Liver (tissue), 9 donors: ENCODE measurements around the gene USP6NL. TPM values are rescaled to one million over a fixed set of nuclear protein-coding genes. Genes with fewer than 3 reads are reported as not detected.

Source experiments
- DNase-seq: peaks from one replicate; pipeline ENCODE4 v3.0.0-alpha.2; 2017; ENCODE audit warnings: low spot score
- H3K27ac ChIP-seq, 2 donors: one replicate each; pipeline ENCODE4 v1.7.0; 2013; ENCODE audit warnings: inconsistent platforms in 2 of 2, low read length in 2 of 2, control low read depth in 1 of 2, low read depth in 1 of 2, mild to moderate bottlenecking in 1 of 2
- H3K27me3 ChIP-seq, 4 donors: one replicate each; pipeline versions ENCODE4 v1.6.1 to v1.7.0; 2013; ENCODE audit warnings: low read length in 3 of 4, inconsistent platforms in 1 of 4, mild to moderate bottlenecking in 1 of 4, moderate library complexity in 1 of 4; ENCODE audit not compliant: control insufficient read depth in 4 of 4, insufficient read depth in 4 of 4
- H3K36me3 ChIP-seq, 4 donors: one replicate each; pipeline versions ENCODE4 v1.6.1 to v1.7.0; 2013; ENCODE audit warnings: low read length in 3 of 4, mild to moderate bottlenecking in 3 of 4, low read depth in 1 of 4, moderate library complexity in 1 of 4; ENCODE audit not compliant: control insufficient read depth in 4 of 4, insufficient read depth in 3 of 4
- H3K4me1 ChIP-seq, 4 donors: one replicate each; pipeline versions ENCODE4 v1.6.1 to v1.7.0; 2013; ENCODE audit warnings: low read length in 3 of 4, mild to moderate bottlenecking in 3 of 4, moderate library complexity in 1 of 4; ENCODE audit not compliant: control insufficient read depth in 4 of 4, insufficient read depth in 4 of 4
- H3K4me3 ChIP-seq, 3 donors: one replicate each; pipeline versions ENCODE4 v1.6.1 to v1.7.0; 2013; ENCODE audit warnings: low read length in 3 of 3, control low read depth in 1 of 3, low read depth in 1 of 3, mild to moderate bottlenecking in 1 of 3
- H3K9ac ChIP-seq, 2 donors: one replicate each; pipeline ENCODE4 v1.7.0; 2013; ENCODE audit warnings: low read length in 2 of 2, mild to moderate bottlenecking in 2 of 2, moderate library complexity in 2 of 2, control low read depth in 1 of 2, low read depth in 1 of 2
- H3K9me3 ChIP-seq, 4 donors: one replicate each; pipeline versions ENCODE4 v1.6.1 to v1.7.0; 2013; ENCODE audit warnings: low read length in 3 of 4; ENCODE audit not compliant: control insufficient read depth in 4 of 4
- ATF3 ChIP-seq: IDR thresholded peaks from 2 replicates; pipeline ENCODE4 v1.6.1; 2016; ENCODE audit warnings: antibody characterized with exemption
- EGR1 ChIP-seq, 2 donors: IDR thresholded peaks; 2 replicates each; pipeline ENCODE4 v1.6.1; 2016 to 2018; ENCODE audit warnings: antibody characterized with exemption in 2 of 2, low read depth in 2 of 2
- FOXA1 ChIP-seq: IDR thresholded peaks from 2 replicates; pipeline ENCODE4 v1.6.1; 2016; ENCODE audit warnings: antibody characterized with exemption
- FOXA2 ChIP-seq: IDR thresholded peaks from 2 replicates; pipeline ENCODE4 v1.6.1; 2016; ENCODE audit warnings: antibody characterized with exemption
- GABPA ChIP-seq, 2 donors: IDR thresholded peaks in 1 of 2; conservative IDR thresholded peaks in 1 of 2; 2 replicates each; pipeline ENCODE4 v1.6.1; 2016; ENCODE audit warnings: antibody characterized with exemption in 2 of 2, mild to moderate bottlenecking in 1 of 2, moderate library complexity in 1 of 2
- HNF4A ChIP-seq, 2 donors: conservative IDR thresholded peaks; 2 replicates each; pipeline ENCODE4 v1.6.1; 2016; ENCODE audit warnings: antibody characterized with exemption in 2 of 2, mild to moderate bottlenecking in 2 of 2
- HNF4G ChIP-seq: IDR thresholded peaks from 2 replicates; pipeline ENCODE4 v1.6.1; 2016; ENCODE audit warnings: antibody characterized with exemption
- JUND ChIP-seq, 2 donors: IDR thresholded peaks; 2 replicates each; pipeline ENCODE4 v1.6.1; 2016; ENCODE audit warnings: antibody characterized with exemption in 2 of 2
- MAX ChIP-seq: IDR thresholded peaks from 2 replicates; pipeline ENCODE4 v1.6.1; 2016; ENCODE audit warnings: antibody characterized with exemption
- NR2F2 ChIP-seq: IDR thresholded peaks from 2 replicates; pipeline ENCODE4 v1.6.1; 2016; ENCODE audit warnings: antibody characterized with exemption
- RAD21 ChIP-seq, 2 donors: IDR thresholded peaks; 2 replicates each; pipeline ENCODE4 v1.6.1; 2016; ENCODE audit warnings: antibody characterized with exemption in 2 of 2, mild to moderate bottlenecking in 2 of 2
- RXRA ChIP-seq, 2 donors: IDR thresholded peaks; 2 replicates each; pipeline ENCODE4 v1.6.1; 2017 to 2018; ENCODE audit warnings: antibody characterized with exemption in 2 of 2, mild to moderate bottlenecking in 1 of 2
- SP1 ChIP-seq: IDR thresholded peaks from 2 replicates; pipeline ENCODE4 v1.6.1; 2018; ENCODE audit warnings: antibody characterized with exemption, mild to moderate bottlenecking
- TAF1 ChIP-seq: conservative IDR thresholded peaks from 2 replicates; pipeline ENCODE4 v1.6.1; 2016; ENCODE audit warnings: antibody characterized with exemption, mild to moderate bottlenecking
- YY1 ChIP-seq: IDR thresholded peaks from 2 replicates; pipeline ENCODE4 v1.6.1; 2016; ENCODE audit warnings: antibody characterized with exemption, mild to moderate bottlenecking
- ZBTB33 ChIP-seq: IDR thresholded peaks from 2 replicates; pipeline ENCODE4 v1.6.1; 2016; ENCODE audit warnings: antibody characterized with exemption
- WGBS: extraction: QIAGEN DNeasy Blood & Tissue Kit; methylation state at CpG from one replicate; pipeline ENCODE4 v1.1.7; 2013; 5-methylcytosine and 5-hydroxymethylcytosine counted together
- polyA plus RNA-seq, 2 donors: library from polyadenylated mRNA; stranded (reverse) in 1 of 2; unstranded in 1 of 2; fragments of 200-250 nt in 1 of 2; fragments of >200 nt in 1 of 2; fragmentation: Nextera tagmentation in 1 of 2; extraction: Ambion mirVana in 1 of 2; gene quantifications; one replicate each; pipeline versions ENCODE4 v1.2.1 to v1.2.3, GENCODE V29; 2013 to 2015
- total RNA-seq, 2 donors: library from RNA; depleted of rRNA; stranded (reverse); fragments of >200 nt; gene quantifications; one replicate each; pipeline ENCODE4 v1.2.3, GENCODE V29; 2014
- TF ChIP-seq, protein P1 (sequence below): IDR thresholded peaks from 2 replicates; pipeline ENCODE4 v1.6.1; 2016; ENCODE audit warnings: antibody characterized with exemption, mild to moderate bottlenecking
- TF ChIP-seq, protein P2 (sequence below): fragments of 150-350 bp; IDR thresholded peaks from 2 replicates; pipeline ENCODE4 v1.5.1; 2017; ENCODE audit warnings: improper control_type of control experiment, low read depth, low read length; ENCODE audit not compliant: missing input control
- donor health status: healthy.
- donor health status: healthy.
- donor health status: healthy.
- donor health status: healthy.
- donor health status: healthy.

The USP6NL gene
- total and polyA plus RNA-seq, 4 donors = 3.8 to 15.0 (median 10.2) TPM

GRCh38 chr10:11483201-11484148 lies 128.0 kb downstream of the USP6NL start:
- no peaks in the 10 kb centered on the region for H3K27me3 ChIP-seq
- TF ChIP-seq SP1 (no peak), TAF1 (no peak), NR2F2 (no peak), HNF4G (no peak), RXRA (IDR thresholded peaks at IDR 0.05) (no peak), MAX (no peak), ATF3 (no peak)
- peaks cover 0 to 2% (median 0%) of the 10 kb centered on the region in 4 donors for H3K4me1 ChIP-seq
- peaks cover 1 to 30% (median 26%) of the 10 kb centered on the region in 4 donors for H3K36me3 ChIP-seq
- DNase-seq = no peak
- WGBS = 87% methylated on average over 6 of the region's 6 CpGs
- H3K27ac ChIP-seq = no peak overlapping the region
- no peak overlapping the region for H3K4me3 ChIP-seq
- H3K9ac ChIP-seq = no peak overlapping the region
- no peaks in the 10 kb centered on the region for H3K9me3 ChIP-seq

GRCh38 chr10:11482306-11482705 lies 129.1 kb downstream of the USP6NL start:
- Histone ChIP-seq H3K27ac (no peak overlapping the region), H3K36me3 (peaks cover 2 to 35% (median 26%) of the 10 kb centered on the region in 4 donors)
- no peak for TF ChIP-seq RXRA (IDR thresholded peaks at IDR 0.05)
- TF ChIP-seq, protein P1, sequence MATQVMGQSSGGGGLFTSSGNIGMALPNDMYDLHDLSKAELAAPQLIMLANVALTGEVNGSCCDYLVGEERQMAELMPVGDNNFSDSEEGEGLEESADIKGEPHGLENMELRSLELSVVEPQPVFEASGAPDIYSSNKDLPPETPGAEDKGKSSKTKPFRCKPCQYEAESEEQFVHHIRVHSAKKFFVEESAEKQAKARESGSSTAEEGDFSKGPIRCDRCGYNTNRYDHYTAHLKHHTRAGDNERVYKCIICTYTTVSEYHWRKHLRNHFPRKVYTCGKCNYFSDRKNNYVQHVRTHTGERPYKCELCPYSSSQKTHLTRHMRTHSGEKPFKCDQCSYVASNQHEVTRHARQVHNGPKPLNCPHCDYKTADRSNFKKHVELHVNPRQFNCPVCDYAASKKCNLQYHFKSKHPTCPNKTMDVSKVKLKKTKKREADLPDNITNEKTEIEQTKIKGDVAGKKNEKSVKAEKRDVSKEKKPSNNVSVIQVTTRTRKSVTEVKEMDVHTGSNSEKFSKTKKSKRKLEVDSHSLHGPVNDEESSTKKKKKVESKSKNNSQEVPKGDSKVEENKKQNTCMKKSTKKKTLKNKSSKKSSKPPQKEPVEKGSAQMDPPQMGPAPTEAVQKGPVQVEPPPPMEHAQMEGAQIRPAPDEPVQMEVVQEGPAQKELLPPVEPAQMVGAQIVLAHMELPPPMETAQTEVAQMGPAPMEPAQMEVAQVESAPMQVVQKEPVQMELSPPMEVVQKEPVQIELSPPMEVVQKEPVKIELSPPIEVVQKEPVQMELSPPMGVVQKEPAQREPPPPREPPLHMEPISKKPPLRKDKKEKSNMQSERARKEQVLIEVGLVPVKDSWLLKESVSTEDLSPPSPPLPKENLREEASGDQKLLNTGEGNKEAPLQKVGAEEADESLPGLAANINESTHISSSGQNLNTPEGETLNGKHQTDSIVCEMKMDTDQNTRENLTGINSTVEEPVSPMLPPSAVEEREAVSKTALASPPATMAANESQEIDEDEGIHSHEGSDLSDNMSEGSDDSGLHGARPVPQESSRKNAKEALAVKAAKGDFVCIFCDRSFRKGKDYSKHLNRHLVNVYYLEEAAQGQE = no peak
- no peak for TF ChIP-seq FOXA1
- TF ChIP-seq ATF3 = no peak
- TF ChIP-seq HNF4G = no peak
- no peak for TF ChIP-seq TAF1
- TF ChIP-seq MAX = no peak
- TF ChIP-seq GABPA (IDR thresholded peaks at IDR 0.05 in 1 of 2, conservative IDR thresholded peaks at IDR 0.05 in 1 of 2) = no peak
- TF ChIP-seq ZBTB33 = no peak
- TF ChIP-seq FOXA2 = no peak
- TF ChIP-seq NR2F2 = no peak
- no peak for TF ChIP-seq SP1
- TF ChIP-seq, protein P2, sequence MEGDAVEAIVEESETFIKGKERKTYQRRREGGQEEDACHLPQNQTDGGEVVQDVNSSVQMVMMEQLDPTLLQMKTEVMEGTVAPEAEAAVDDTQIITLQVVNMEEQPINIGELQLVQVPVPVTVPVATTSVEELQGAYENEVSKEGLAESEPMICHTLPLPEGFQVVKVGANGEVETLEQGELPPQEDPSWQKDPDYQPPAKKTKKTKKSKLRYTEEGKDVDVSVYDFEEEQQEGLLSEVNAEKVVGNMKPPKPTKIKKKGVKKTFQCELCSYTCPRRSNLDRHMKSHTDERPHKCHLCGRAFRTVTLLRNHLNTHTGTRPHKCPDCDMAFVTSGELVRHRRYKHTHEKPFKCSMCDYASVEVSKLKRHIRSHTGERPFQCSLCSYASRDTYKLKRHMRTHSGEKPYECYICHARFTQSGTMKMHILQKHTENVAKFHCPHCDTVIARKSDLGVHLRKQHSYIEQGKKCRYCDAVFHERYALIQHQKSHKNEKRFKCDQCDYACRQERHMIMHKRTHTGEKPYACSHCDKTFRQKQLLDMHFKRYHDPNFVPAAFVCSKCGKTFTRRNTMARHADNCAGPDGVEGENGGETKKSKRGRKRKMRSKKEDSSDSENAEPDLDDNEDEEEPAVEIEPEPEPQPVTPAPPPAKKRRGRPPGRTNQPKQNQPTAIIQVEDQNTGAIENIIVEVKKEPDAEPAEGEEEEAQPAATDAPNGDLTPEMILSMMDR = no peak
- TF ChIP-seq EGR1 (IDR thresholded peaks at IDR 0.05; ENCODE audit: low read depth in 2 of 2) = no peak
- TF ChIP-seq JUND (IDR thresholded peaks at IDR 0.05) = no peak
- no peak for TF ChIP-seq HNF4A (conservative IDR thresholded peaks at IDR 0.05)
- no peak for TF ChIP-seq YY1
- no peak for TF ChIP-seq RAD21 (IDR thresholded peaks at IDR 0.05)

More at GRCh38 chr10:11482306-11482705, 129.1 kb downstream of the USP6NL start:
- no peak overlapping the region for H3K4me3 ChIP-seq
- no peaks in the 10 kb centered on the region for H3K27me3 ChIP-seq
- DNase-seq = no peak
- no peaks in the 10 kb centered on the region for H3K9me3 ChIP-seq
- H3K4me1 ChIP-seq = peaks cover 0 to 2% (median 0%) of the 10 kb centered on the region in 4 donors
- no peak overlapping the region for H3K9ac ChIP-seq
